GM18505 (cell line): ENCODE measurements around the gene LRCH1.

ENCODE experiments used
- ATAC-seq: cut with Tn5 transposase; IDR thresholded peaks from one replicate; pipeline ENCODE4 v1.9.1; 2021; ENCODE audit not compliant: unreplicated experiment
- POLR2A ChIP-seq: IDR thresholded peaks from 4 replicates; pipeline ENCODE4 v1.6.1; 2011; ENCODE audit warnings: borderline replicate concordance; ENCODE audit not compliant: insufficient read depth, insufficient read length; ENCODE audit errors: extremely low read depth

Gene LRCH1

GRCh38 chr13:46716821-46717220 lies 163.9 kb downstream of the LRCH1 start:
- no peak for TF ChIP-seq POLR2A
- no peak for ATAC-seq

GRCh38 chr13:46717275-46717674 lies 164.3 kb downstream of the LRCH1 start:
- no peak for TF ChIP-seq POLR2A
- no peak for ATAC-seq

GRCh38 chr13:46717856-46718255 lies 164.9 kb downstream of the LRCH1 start:
- no peak for ATAC-seq
- TF ChIP-seq POLR2A = no peak

GRCh38 chr13:46720189-46720588 lies 167.2 kb downstream of the LRCH1 start:
- peak; percentile 77 for ATAC-seq
- no peak for TF ChIP-seq POLR2A

- no peak for TF ChIP-seq POLR2A
- ATAC-seq = no peak
Observed at GRCh38 chr13:46721054-46721453, 168.1 kb downstream of the LRCH1 start.

- TF ChIP-seq POLR2A = no peak
- no peak for ATAC-seq
Observed at GRCh38 chr13:46726347-46726746, 173.4 kb downstream of the LRCH1 start.

- ATAC-seq = no peak
Observed at GRCh38 chr13:46728777-46729176, 175.8 kb downstream of the LRCH1 start.

GRCh38 chr13:46731535-46731934 lies 178.6 kb downstream of the LRCH1 start:
- ATAC-seq = no peak
- no peak for TF ChIP-seq POLR2A

More at GRCh38 chr13:46728777-46729176, 175.8 kb downstream of the LRCH1 start:
- no peak for TF ChIP-seq POLR2A

GRCh38 chr13:46735425-46735824 lies 182.5 kb downstream of the LRCH1 start:
- TF ChIP-seq POLR2A = no peak
- no peak for ATAC-seq

GRCh38 chr13:46736541-46737310 lies 183.8 kb downstream of the LRCH1 start:
- ATAC-seq = no peak
- no peak for TF ChIP-seq POLR2A

- no peak for TF ChIP-seq POLR2A
- ATAC-seq = no peak
Observed at GRCh38 chr13:46738055-46738454, 185.1 kb downstream of the LRCH1 start.

GRCh38 chr13:46738766-46739165 lies 185.8 kb downstream of the LRCH1 start:
- ATAC-seq = no peak
- no peak for TF ChIP-seq POLR2A

- TF ChIP-seq POLR2A = no peak
Observed at GRCh38 chr13:46739447-46740098, 186.6 kb downstream of the LRCH1 start.

GRCh38 chr13:46743191-46743590 lies 190.2 kb downstream of the LRCH1 start:
- no peak for ATAC-seq
- TF ChIP-seq POLR2A = no peak

More at GRCh38 chr13:46739447-46740098, 186.6 kb downstream of the LRCH1 start:
- ATAC-seq = no peak
